ENCODE results near the gene RAB7B.

DNA sequence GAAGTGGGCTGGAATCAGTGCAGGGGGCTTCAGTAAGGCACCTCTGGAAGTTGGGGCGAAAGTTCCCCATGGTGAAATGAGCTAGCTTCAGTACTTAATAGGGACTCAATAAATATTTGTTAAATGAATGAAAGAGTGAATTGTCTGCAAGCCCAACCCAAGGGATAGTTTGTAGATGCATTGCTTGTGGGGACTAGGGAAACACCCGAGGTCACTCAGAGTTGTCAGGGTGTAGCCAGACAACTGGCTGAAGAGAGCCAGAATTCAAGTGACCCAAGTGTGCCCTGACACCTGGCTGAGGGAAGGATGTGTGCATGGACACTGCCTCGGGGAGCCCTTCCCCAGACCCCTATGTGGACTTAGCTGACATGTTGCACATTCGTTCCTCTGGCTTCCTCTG is 58.7 kb downstream of the RAB7B start:
- TF ChIP-seq POLR2A (IDR thresholded peaks at IDR 0.05; ENCODE audit: extremely low read depth, insufficient read length) (no peak), MYC (IDR thresholded peaks at IDR 0.05; ENCODE audit: low read depth, low read length) (no peak)
- TF ChIP-seq, protein P1, sequence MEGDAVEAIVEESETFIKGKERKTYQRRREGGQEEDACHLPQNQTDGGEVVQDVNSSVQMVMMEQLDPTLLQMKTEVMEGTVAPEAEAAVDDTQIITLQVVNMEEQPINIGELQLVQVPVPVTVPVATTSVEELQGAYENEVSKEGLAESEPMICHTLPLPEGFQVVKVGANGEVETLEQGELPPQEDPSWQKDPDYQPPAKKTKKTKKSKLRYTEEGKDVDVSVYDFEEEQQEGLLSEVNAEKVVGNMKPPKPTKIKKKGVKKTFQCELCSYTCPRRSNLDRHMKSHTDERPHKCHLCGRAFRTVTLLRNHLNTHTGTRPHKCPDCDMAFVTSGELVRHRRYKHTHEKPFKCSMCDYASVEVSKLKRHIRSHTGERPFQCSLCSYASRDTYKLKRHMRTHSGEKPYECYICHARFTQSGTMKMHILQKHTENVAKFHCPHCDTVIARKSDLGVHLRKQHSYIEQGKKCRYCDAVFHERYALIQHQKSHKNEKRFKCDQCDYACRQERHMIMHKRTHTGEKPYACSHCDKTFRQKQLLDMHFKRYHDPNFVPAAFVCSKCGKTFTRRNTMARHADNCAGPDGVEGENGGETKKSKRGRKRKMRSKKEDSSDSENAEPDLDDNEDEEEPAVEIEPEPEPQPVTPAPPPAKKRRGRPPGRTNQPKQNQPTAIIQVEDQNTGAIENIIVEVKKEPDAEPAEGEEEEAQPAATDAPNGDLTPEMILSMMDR (IDR thresholded peaks at IDR 0.05; ENCODE audit: low read depth, low read length) = no peak
- TF ChIP-seq, protein P2, sequence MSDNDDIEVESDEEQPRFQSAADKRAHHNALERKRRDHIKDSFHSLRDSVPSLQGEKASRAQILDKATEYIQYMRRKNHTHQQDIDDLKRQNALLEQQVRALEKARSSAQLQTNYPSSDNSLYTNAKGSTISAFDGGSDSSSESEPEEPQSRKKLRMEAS (IDR thresholded peaks at IDR 0.05; ENCODE audit: low read depth, low read length) = no peak

All from NB4 (cell line).